ENCODE results near the gene UGT1A10.

- TF ChIP-seq CTCF (IDR thresholded peaks at IDR 0.05; ENCODE audit: borderline replicate concordance, extremely low read depth, low read length, poor library complexity, severe bottlenecking) (no peak), EZH2 (IDR thresholded peaks at IDR 0.05; ENCODE audit: borderline replicate concordance, low read depth, low read length, severe bottlenecking) (no peak)
Observed at GRCh38 chr2:233692648-233693047, 56.4 kb downstream of the UGT1A10 start, which contains the start of gene UGT1A6.
